IMR-90 (cell line): ENCODE measurements around the gene GHDC. TPM values are rescaled to one million over a fixed set of nuclear protein-coding genes. Genes with fewer than 3 reads are reported as not detected.

ENCODE experiments used
- ATAC-seq: fragments of 200-7000 bp; cut with Tn5 transposase; 2 replicates; pipeline ENCODE4 v1.9.1; 2020; ENCODE audit warnings: low read depth, mild to moderate bottlenecking, moderate library complexity
- BruUV-seq: library from RNA; stranded (reverse); fragments of 400-500 nt; replicated peaks from 2 replicates; lab custom pipeline; 2021; lab: Mats Ljungman, UMichigan
- CTCF ChIA-PET: fragments of 300-600 bp; formaldehyde crosslinking; extraction: SDS; loops from one replicate; lab custom pipeline; 2021; ENCODE audit warnings: antibody characterized with exemption; lab: Yijun Ruan, JAX
- POLR2A ChIA-PET: fragments of 300-600 bp; sonication (Branson Sonifier 250); formaldehyde crosslinking; loops from one replicate; lab custom pipeline; 2022; ENCODE audit warnings: antibody characterized with exemption; ENCODE audit not compliant: unreplicated experiment; lab: Charles Lee
- DNase-seq: peaks from one replicate; pipeline ENCODE4 v3.0.0; 2013
- H2AFZ ChIP-seq: replicated peaks from 2 replicates; pipeline ENCODE3; 2013; ENCODE audit warnings: low read length, mild to moderate bottlenecking; ENCODE audit not compliant: poor library complexity
- H2AK5ac ChIP-seq: 2 replicates; pipeline ENCODE4 v1.6.1; 2013; ENCODE audit warnings: low read depth, low read length, inconsistent platforms
- H2AK9ac ChIP-seq: replicated peaks from 2 replicates; pipeline ENCODE3; 2013; ENCODE audit warnings: mild to moderate bottlenecking, low read depth, low read length, moderate library complexity; ENCODE audit not compliant: poor library complexity
- H2BK120ac ChIP-seq: 2 replicates; pipeline ENCODE4 v1.6.1; 2013; ENCODE audit warnings: low read depth, low read length, inconsistent platforms
- H2BK15ac ChIP-seq: 3 replicates; pipeline ENCODE4 v1.6.1; 2013; ENCODE audit warnings: low read depth, low read length, inconsistent platforms
- H2BK20ac ChIP-seq: 2 replicates; pipeline ENCODE4 v1.6.1; 2013; ENCODE audit warnings: low read depth, mild to moderate bottlenecking, inconsistent platforms, low read length, moderate library complexity
- H2BK5ac ChIP-seq: 2 replicates; pipeline ENCODE4 v1.6.1; 2013; ENCODE audit warnings: mild to moderate bottlenecking, low read depth, low read length, inconsistent platforms; ENCODE audit not compliant: poor library complexity, severe bottlenecking
- H3K14ac ChIP-seq: replicated peaks from 2 replicates; pipeline ENCODE4 v1.6.1; 2013; ENCODE audit warnings: low read depth, low read length, inconsistent platforms
- H3K18ac ChIP-seq: 2 replicates; pipeline ENCODE4 v1.6.1; 2013; ENCODE audit warnings: low read depth, low read length, control low read depth
- H3K23ac ChIP-seq: 2 replicates; pipeline ENCODE4 v1.6.1; 2013; ENCODE audit warnings: low read depth, low read length, inconsistent platforms
- H3K27ac ChIP-seq: 2 replicates; pipeline ENCODE4 v1.5.1; 2013; ENCODE audit warnings: mild to moderate bottlenecking, control low read depth, low read length; ENCODE audit not compliant: insufficient read depth
- H3K27me3 ChIP-seq: 2 replicates; pipeline ENCODE4 v1.6.1; 2013; ENCODE audit warnings: low read length; ENCODE audit not compliant: control insufficient read depth, insufficient read depth
- H3K36me3 ChIP-seq: 2 replicates; pipeline ENCODE4 v1.6.1; 2013; ENCODE audit warnings: low read length, mixed read lengths; ENCODE audit not compliant: control insufficient read depth, insufficient read depth
- H3K4ac ChIP-seq: 2 replicates; pipeline ENCODE4 v1.6.1; 2013; ENCODE audit warnings: low read depth, low read length, inconsistent platforms
- H3K4me1 ChIP-seq: 2 replicates; pipeline ENCODE4 v1.6.1; 2013; ENCODE audit warnings: low read length, mixed read lengths; ENCODE audit not compliant: control insufficient read depth, insufficient read depth
- H3K4me2 ChIP-seq: 2 replicates; pipeline ENCODE4 v1.6.1; 2013; ENCODE audit warnings: low read depth, mild to moderate bottlenecking, control low read depth, low read length, moderate library complexity
- H3K4me3 ChIP-seq: 2 replicates; pipeline ENCODE4 v1.5.1; 2013; ENCODE audit warnings: low read depth, mild to moderate bottlenecking, control low read depth, low read length, moderate library complexity; ENCODE audit not compliant: insufficient read depth
- H3K56ac ChIP-seq: 2 replicates; pipeline ENCODE4 v1.6.1; 2013; ENCODE audit warnings: low read length, inconsistent platforms; ENCODE audit not compliant: insufficient read depth; ENCODE audit errors: extremely low read depth
- H3K79me1 ChIP-seq, 2 experiments: 2 replicates each; pipeline ENCODE4 v1.6.1; 2013; ENCODE audit warnings: low read length in 2 of 2, inconsistent platforms in 1 of 2, low read depth in 1 of 2
- H3K9ac ChIP-seq: 2 replicates; pipeline ENCODE4 v1.6.1; 2013; ENCODE audit warnings: low read depth, low read length, control low read depth
- H3K9me1 ChIP-seq: 2 replicates; pipeline ENCODE4 v1.6.1; 2013; ENCODE audit warnings: low read length, inconsistent platforms; ENCODE audit not compliant: insufficient read depth
- H3K9me3 ChIP-seq: 2 replicates; pipeline ENCODE4 v1.6.1; 2013; ENCODE audit warnings: low read length; ENCODE audit not compliant: control insufficient read depth, insufficient read depth
- H4K20me1 ChIP-seq: 2 replicates; pipeline ENCODE4 v1.6.1; 2013; ENCODE audit warnings: low read length, inconsistent platforms; ENCODE audit not compliant: insufficient read depth
- H4K5ac ChIP-seq: 2 replicates; pipeline ENCODE4 v1.6.1; 2013; ENCODE audit warnings: mild to moderate bottlenecking, low read depth, low read length, control low read depth
- H4K8ac ChIP-seq, 2 experiments: 2 replicates each; pipeline ENCODE4 v1.6.1; 2013; ENCODE audit warnings: low read depth in 2 of 2, low read length in 2 of 2, control low read depth in 1 of 2, inconsistent platforms in 1 of 2
- H4K91ac ChIP-seq: 2 replicates; pipeline ENCODE4 v1.6.1; 2013; ENCODE audit warnings: low read depth, low read length, inconsistent platforms; ENCODE audit not compliant: insufficient read depth
- BHLHE40 ChIP-seq: fragments of 150-350 bp; IDR thresholded peaks from 2 replicates; pipeline ENCODE4 v1.6.1; 2016; ENCODE audit warnings: mild to moderate bottlenecking, low read depth, low read length
- CHD1 ChIP-seq: IDR thresholded peaks from 2 replicates; pipeline ENCODE4 v1.6.1; 2012; ENCODE audit warnings: low read depth, low read length, improper control_type of control experiment
- MAZ ChIP-seq: IDR thresholded peaks from 2 replicates; pipeline ENCODE4 v1.6.1; 2012; ENCODE audit warnings: low read depth, mild to moderate bottlenecking, low read length, improper control_type of control experiment, moderate library complexity, borderline replicate concordance
- MXI1 ChIP-seq: IDR thresholded peaks from 2 replicates; pipeline ENCODE4 v1.6.1; 2012; ENCODE audit warnings: low read depth, mild to moderate bottlenecking, low read length, moderate library complexity, borderline replicate concordance
- POLR2A ChIP-seq: IDR thresholded peaks from 2 replicates; pipeline ENCODE4 v1.6.1; 2012; ENCODE audit warnings: mild to moderate bottlenecking, low read depth, low read length
- RAD21 ChIP-seq: IDR thresholded peaks from 2 replicates; pipeline ENCODE4 v1.6.1; 2012; ENCODE audit warnings: low read length, improper control_type of control experiment
- RCOR1 ChIP-seq: IDR thresholded peaks from 2 replicates; pipeline ENCODE4 v1.6.1; 2012; ENCODE audit warnings: mild to moderate bottlenecking, low read length, improper control_type of control experiment; ENCODE audit not compliant: insufficient replicate concordance
- RFX5 ChIP-seq: IDR thresholded peaks from 2 replicates; pipeline ENCODE4 v1.8.0; 2012; ENCODE audit warnings: low read depth, mild to moderate bottlenecking, low read length, moderate library complexity
- WGBS, 2 experiments: methylation state at CpG; one replicate each; pipeline versions ENCODE4 v1.1.5 to v1.1.7; 2013; ENCODE audit warnings: missing lambda C conversion rate in 2 of 2; ENCODE audit not compliant: insufficient read length in 1 of 2; ENCODE audit errors: extremely low coverage in 2 of 2; 5-methylcytosine and 5-hydroxymethylcytosine counted together
- dilution Hi-C: fragments of 300-500 bp; cut with HindIII; formaldehyde crosslinking; loops from one replicate; pipeline ENCODE4 v1.14.3; 2018; ENCODE audit warnings: low sequenced_read_pairs; ENCODE audit not compliant: unreplicated experiment
- in situ Hi-C: fragments of 300-500 bp; cut with MboI; formaldehyde crosslinking; loops from 3 replicates; pipeline ENCODE4 v1.14.3; 2019; ENCODE audit warnings: low sequenced_read_pairs, inconsistent platforms, mixed read lengths
- intact Hi-C: fragments of 100-400 bp; cut with micrococcal nuclease; formaldehyde crosslinking; loops from 2 replicates; pipeline ENCODE4 v1.10.0; 2022
- polyA plus RNA-seq, 3 experiments: library from polyadenylated mRNA; depleted of rRNA; stranded (reverse); fragments of >200 nt; gene quantifications; 2 replicates each; pipeline ENCODE4 v1.2.3, GENCODE V29; 2012; ENCODE audit warnings: low replicate concordance in 1 of 3
- total RNA-seq: library from RNA; depleted of rRNA; stranded (reverse); fragments of >200 nt; gene quantifications from 2 replicates; pipeline ENCODE4 v1.2.3, GENCODE V29; 2012
- TF ChIP-seq, protein P1 (sequence below): fragments of 150-350 bp; IDR thresholded peaks from 2 replicates; pipeline ENCODE4 v1.6.1; 2016; ENCODE audit warnings: low read depth, mild to moderate bottlenecking, low read length, moderate library complexity, borderline replicate concordance
- TF ChIP-seq, protein P2 (sequence below): conservative IDR thresholded peaks from 2 replicates; pipeline ENCODE4 v1.5.1; 2012; ENCODE audit warnings: mild to moderate bottlenecking, low read depth, low read length, improper control_type of control experiment

Gene GHDC
- total and polyA plus RNA-seq, 2 of the 4 experiments (the other 2 are of a cell fraction), result 5.2 to 8.1 TPM

DNA sequence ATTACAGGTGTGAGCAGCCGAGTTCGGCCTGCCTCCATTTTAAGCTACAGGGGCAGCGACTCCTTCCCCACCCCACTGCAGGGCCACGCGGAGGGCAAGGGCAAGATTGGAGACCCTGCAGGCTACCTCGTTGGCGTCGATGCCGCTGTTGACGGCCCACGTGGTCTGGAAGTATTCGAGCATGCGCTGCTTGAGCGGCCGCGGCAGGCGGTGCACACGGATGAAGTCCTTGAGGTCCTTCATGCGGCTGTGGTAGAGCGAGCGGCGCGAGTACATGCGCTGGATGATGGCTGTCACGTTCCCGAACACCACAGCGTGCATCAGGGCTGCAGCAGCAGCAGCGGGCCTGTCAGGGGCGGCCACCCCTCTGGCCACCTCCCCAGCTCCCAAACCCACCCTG, 24.9 kb downstream of the GHDC start:
- Histone ChIP-seq H3K56ac (no peak overlapping the region), H3K4me2 (no peak overlapping the region), H2AFZ (no peak overlapping the region), H3K14ac (no peak overlapping the region), H3K18ac (no peak overlapping the region), H3K4ac (no peak overlapping the region), H3K4me3 (no peak overlapping the region), H3K9ac (no peak overlapping the region), H3K79me1 (no peaks in the 10 kb centered on the region), H4K20me1 (no peaks in the 10 kb centered on the region), H3K9me1 (no peaks in the 10 kb centered on the region), H3K27ac (no peak overlapping the region), H3K27me3 (peaks cover 41% of the 10 kb centered on the region), H2AK9ac (no peak overlapping the region), H4K5ac (no peak overlapping the region), H2BK15ac (no peak overlapping the region), H3K4me1 (no peaks in the 10 kb centered on the region), H3K23ac (no peak overlapping the region), H3K36me3 (no peaks in the 10 kb centered on the region), H2BK20ac (no peak overlapping the region), H4K91ac (no peak overlapping the region), H2BK120ac (no peak overlapping the region), H4K8ac (no peak overlapping the region), H3K9me3 (no peaks in the 10 kb centered on the region), H2AK5ac (no peak overlapping the region), H2BK5ac (no peak overlapping the region)
- no peak for TF ChIP-seq BHLHE40
- TF ChIP-seq, protein P1, sequence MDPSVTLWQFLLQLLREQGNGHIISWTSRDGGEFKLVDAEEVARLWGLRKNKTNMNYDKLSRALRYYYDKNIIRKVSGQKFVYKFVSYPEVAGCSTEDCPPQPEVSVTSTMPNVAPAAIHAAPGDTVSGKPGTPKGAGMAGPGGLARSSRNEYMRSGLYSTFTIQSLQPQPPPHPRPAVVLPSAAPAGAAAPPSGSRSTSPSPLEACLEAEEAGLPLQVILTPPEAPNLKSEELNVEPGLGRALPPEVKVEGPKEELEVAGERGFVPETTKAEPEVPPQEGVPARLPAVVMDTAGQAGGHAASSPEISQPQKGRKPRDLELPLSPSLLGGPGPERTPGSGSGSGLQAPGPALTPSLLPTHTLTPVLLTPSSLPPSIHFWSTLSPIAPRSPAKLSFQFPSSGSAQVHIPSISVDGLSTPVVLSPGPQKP, result no peak
- no peak for TF ChIP-seq CHD1
- TF ChIP-seq, protein P2, sequence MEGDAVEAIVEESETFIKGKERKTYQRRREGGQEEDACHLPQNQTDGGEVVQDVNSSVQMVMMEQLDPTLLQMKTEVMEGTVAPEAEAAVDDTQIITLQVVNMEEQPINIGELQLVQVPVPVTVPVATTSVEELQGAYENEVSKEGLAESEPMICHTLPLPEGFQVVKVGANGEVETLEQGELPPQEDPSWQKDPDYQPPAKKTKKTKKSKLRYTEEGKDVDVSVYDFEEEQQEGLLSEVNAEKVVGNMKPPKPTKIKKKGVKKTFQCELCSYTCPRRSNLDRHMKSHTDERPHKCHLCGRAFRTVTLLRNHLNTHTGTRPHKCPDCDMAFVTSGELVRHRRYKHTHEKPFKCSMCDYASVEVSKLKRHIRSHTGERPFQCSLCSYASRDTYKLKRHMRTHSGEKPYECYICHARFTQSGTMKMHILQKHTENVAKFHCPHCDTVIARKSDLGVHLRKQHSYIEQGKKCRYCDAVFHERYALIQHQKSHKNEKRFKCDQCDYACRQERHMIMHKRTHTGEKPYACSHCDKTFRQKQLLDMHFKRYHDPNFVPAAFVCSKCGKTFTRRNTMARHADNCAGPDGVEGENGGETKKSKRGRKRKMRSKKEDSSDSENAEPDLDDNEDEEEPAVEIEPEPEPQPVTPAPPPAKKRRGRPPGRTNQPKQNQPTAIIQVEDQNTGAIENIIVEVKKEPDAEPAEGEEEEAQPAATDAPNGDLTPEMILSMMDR, result no peak
- no peak for TF ChIP-seq MXI1
- TF ChIP-seq POLR2A, result no peak
- TF ChIP-seq RFX5, result no peak
- TF ChIP-seq RAD21, result no peak
- TF ChIP-seq MAZ, result no peak
- TF ChIP-seq RCOR1, result no peak
- ChIA-PET POLR2A (no interaction called here), CTCF (no interaction called here)
- ATAC-seq (no peak), DNase-seq (no peak)
- intact Hi-C loops (no loop called here), in situ Hi-C loops (no loop called here), dilution Hi-C loops (no loop called here)
- 91% methylated on average over 19 of the region's 29 CpGs; no CpG with 5 or more reads in 1 of the 2 experiments for WGBS, 2 experiments
- BruUV-seq, result no TSS peak
